Stimulated activated CD4-positive, alpha-beta T cell treated with anti-CD3 and anti-CD28 coated beads, Interleukin-12 subunit alpha, Interleukin-12 subunit beta, amount 100 ng/mL, for 24 hours (primary cell): ENCODE data around the gene NUDCD3.

Experiments
- DNase-seq, 2 experiments: peaks; one replicate each; pipeline ENCODE4 v3.0.0-alpha.2; 2020; ENCODE audit warnings: low read depth in 2 of 2

The NUDCD3 gene

GRCh38 chr7:44482502-44483485, 7.7 kb downstream of the NUDCD3 start:
- no peak for DNase-seq

- no peak for DNase-seq
Measured at GRCh38 chr7:44477938-44478337, 12.5 kb downstream of the NUDCD3 start.

GRCh38 chr7:44477063-44477830, 13.2 kb downstream of the NUDCD3 start:
- peak; percentile 19 to 26 for DNase-seq

- no peak for DNase-seq
Measured at GRCh38 chr7:44476313-44476712, 14.1 kb downstream of the NUDCD3 start.

- no peak for DNase-seq
Measured at GRCh38 chr7:44473295-44473694, 17.2 kb downstream of the NUDCD3 start.

GRCh38 chr7:44472843-44473242, 17.6 kb downstream of the NUDCD3 start:
- no peak for DNase-seq

- no peak for DNase-seq
Measured at GRCh38 chr7:44471850-44472249, 18.6 kb downstream of the NUDCD3 start.

GRCh38 chr7:44471436-44471835, 19.0 kb downstream of the NUDCD3 start:
- DNase-seq: no peak

- no peak for DNase-seq
Measured at GRCh38 chr7:44470628-44471245, 19.7 kb downstream of the NUDCD3 start.

GRCh38 chr7:44470135-44470479, 20.4 kb downstream of the NUDCD3 start:
- DNase-seq: no peak

GRCh38 chr7:44469461-44470134, 20.9 kb downstream of the NUDCD3 start:
- DNase-seq: no peak

- DNase-seq: no peak
Measured at GRCh38 chr7:44467217-44467548, 23.3 kb downstream of the NUDCD3 start.

- no peak for DNase-seq
Measured at GRCh38 chr7:44466300-44467216, 23.9 kb downstream of the NUDCD3 start.

GRCh38 chr7:44465490-44465889, 25.0 kb downstream of the NUDCD3 start:
- no peak for DNase-seq

- DNase-seq: no peak
Measured at GRCh38 chr7:44463169-44463808, 27.2 kb downstream of the NUDCD3 start.

- DNase-seq: no peak
Measured at GRCh38 chr7:44461387-44461786, 29.1 kb downstream of the NUDCD3 start.

- DNase-seq: peak in 1 of 2 experiments; percentile 26
Measured at GRCh38 chr7:44460325-44460724, 30.1 kb downstream of the NUDCD3 start.

- no peak for DNase-seq
Measured at GRCh38 chr7:44455155-44455554, 35.3 kb downstream of the NUDCD3 start.

- DNase-seq: no peak
Measured at GRCh38 chr7:44454348-44454747, 36.1 kb downstream of the NUDCD3 start.

- no peak for DNase-seq
Measured at GRCh38 chr7:44451123-44451522, 39.3 kb downstream of the NUDCD3 start.
